PC-3 (cell line): Measurements from ENCODE around the gene MRGPRD.

Experiments used
- EZH2 ChIP-seq: fragments of 300-600 bp; sonication (generic); IDR thresholded peaks from one replicate; pipeline ENCODE4 v1.6.1; 2017; ENCODE audit warnings: antibody characterized with exemption, mild to moderate bottlenecking, low read length; ENCODE audit not compliant: unreplicated experiment
- TF ChIP-seq, protein P1 (sequence below): fragments of 300-600 bp; sonication (generic); conservative IDR thresholded peaks from 2 replicates; pipeline ENCODE4 v1.5.1; 2017; ENCODE audit warnings: antibody characterized with exemption, low read depth, mild to moderate bottlenecking, low read length

DNA sequence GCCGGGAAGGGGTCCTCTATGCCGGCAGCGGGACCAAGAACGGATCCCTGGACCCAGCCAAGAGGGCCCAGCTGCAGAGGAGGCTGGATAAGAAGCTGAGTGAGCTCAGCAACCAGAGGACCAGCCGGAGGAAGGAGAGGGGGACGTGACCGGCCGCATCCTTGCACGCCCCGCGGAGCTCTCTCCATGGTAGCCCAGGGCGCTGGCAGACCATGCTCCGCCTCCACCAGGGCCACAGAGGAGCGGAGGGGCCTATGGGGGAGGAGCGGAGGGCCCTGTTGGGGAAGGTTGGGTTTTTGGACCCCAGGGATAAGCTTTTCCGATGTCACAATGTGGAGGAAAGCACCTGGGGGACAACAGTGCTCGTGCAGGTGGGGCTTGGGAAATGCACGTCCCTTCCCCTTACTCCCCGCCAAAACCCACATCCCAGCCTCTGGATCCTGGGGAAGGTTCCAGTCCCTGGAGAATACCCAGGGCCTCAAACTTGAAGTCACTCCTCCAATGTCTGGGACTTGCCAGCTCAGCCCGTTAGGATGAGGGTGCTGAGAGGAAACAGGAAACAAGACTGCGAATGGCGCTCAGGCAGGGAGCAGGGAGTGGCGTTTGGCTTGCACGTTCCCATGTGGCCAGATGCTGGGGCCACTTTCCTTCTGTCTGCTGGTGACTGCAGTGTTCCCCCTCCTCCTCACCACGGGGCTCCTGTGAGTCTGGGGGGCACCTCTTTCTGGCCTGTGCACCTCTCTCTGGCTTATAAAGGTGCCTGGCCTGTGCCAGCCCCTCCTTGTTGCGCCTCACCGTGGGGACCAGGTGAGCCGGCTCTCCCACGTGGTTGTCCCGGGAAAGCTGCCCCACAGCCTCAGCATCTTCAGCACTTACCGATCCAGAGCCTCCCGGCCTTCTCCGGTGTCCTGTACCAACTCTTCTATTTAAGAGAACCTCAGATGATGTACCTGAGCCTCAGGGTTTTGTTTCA, 40.9 kb downstream of the MRGPRD start:
- TF ChIP-seq, protein P1, sequence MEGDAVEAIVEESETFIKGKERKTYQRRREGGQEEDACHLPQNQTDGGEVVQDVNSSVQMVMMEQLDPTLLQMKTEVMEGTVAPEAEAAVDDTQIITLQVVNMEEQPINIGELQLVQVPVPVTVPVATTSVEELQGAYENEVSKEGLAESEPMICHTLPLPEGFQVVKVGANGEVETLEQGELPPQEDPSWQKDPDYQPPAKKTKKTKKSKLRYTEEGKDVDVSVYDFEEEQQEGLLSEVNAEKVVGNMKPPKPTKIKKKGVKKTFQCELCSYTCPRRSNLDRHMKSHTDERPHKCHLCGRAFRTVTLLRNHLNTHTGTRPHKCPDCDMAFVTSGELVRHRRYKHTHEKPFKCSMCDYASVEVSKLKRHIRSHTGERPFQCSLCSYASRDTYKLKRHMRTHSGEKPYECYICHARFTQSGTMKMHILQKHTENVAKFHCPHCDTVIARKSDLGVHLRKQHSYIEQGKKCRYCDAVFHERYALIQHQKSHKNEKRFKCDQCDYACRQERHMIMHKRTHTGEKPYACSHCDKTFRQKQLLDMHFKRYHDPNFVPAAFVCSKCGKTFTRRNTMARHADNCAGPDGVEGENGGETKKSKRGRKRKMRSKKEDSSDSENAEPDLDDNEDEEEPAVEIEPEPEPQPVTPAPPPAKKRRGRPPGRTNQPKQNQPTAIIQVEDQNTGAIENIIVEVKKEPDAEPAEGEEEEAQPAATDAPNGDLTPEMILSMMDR, result no peak
- no peak for TF ChIP-seq EZH2
